OCI-LY7 (cell line): ENCODE measurements around the gene SLC29A1. TPM values are rescaled to one million over a fixed set of nuclear protein-coding genes. Genes with fewer than 3 reads are reported as not detected.

Source experiments
- BruUV-seq: library from RNA; stranded (reverse); fragments of 400-500 nt; replicated peaks from 2 replicates; lab custom pipeline; 2021; lab: Mats Ljungman, UMichigan
- CTCF ChIA-PET: fragments of 300-600 bp; sonication (Branson Sonifier 250); formaldehyde crosslinking; loops from one replicate; lab custom pipeline; 2022; ENCODE audit warnings: antibody characterized with exemption; ENCODE audit not compliant: unreplicated experiment; lab: Charles Lee
- POLR2A ChIA-PET: fragments of 300-600 bp; sonication (Branson Sonifier 250); formaldehyde crosslinking; loops from one replicate; lab custom pipeline; 2022; ENCODE audit warnings: antibody characterized with exemption; lab: Charles Lee
- DNase-seq: peaks from one replicate; pipeline ENCODE4 v3.0.0-alpha.2; 2015; ENCODE audit warnings: low spot score
- H2AFZ ChIP-seq: fragments of 200-600 bp; sonication (generic), shearing (Covaris generic); 2 replicates; pipeline ENCODE4 v1.6.1; 2014; ENCODE audit warnings: mild to moderate bottlenecking, antibody characterized with exemption, low read length, moderate library complexity
- H3K27ac ChIP-seq: fragments of 200-600 bp; sonication (generic); 2 replicates; pipeline ENCODE4 v1.5.1; 2014; ENCODE audit warnings: mixed run types, low read depth, mild to moderate bottlenecking, moderate library complexity, low read length, inconsistent platforms; ENCODE audit not compliant: poor library complexity, severe bottlenecking
- H3K36me3 ChIP-seq: fragments of 200-600 bp; sonication (generic); 2 replicates; pipeline ENCODE4 v1.6.1; 2014; ENCODE audit warnings: mild to moderate bottlenecking, antibody characterized with exemption, low read length, moderate library complexity, mixed read lengths; ENCODE audit not compliant: insufficient read depth
- H3K4me1 ChIP-seq: fragments of 200-600 bp; sonication (generic); 2 replicates; pipeline ENCODE4 v1.5.1; 2014; ENCODE audit warnings: mild to moderate bottlenecking, low read length; ENCODE audit not compliant: insufficient read depth, poor library complexity, severe bottlenecking
- H3K4me2 ChIP-seq: fragments of 200-600 bp; sonication (generic); 2 replicates; pipeline ENCODE4 v1.6.1; 2014; ENCODE audit warnings: mild to moderate bottlenecking, low read length
- H3K4me3 ChIP-seq: fragments of 200-600 bp; sonication (generic); 2 replicates; pipeline ENCODE4 v1.5.1; 2014; ENCODE audit warnings: mild to moderate bottlenecking, low read depth, low read length; ENCODE audit not compliant: poor library complexity, severe bottlenecking
- H3K79me2 ChIP-seq: fragments of 200-600 bp; sonication (generic); 2 replicates; pipeline ENCODE4 v1.6.1; 2016; ENCODE audit warnings: low read depth, mild to moderate bottlenecking, low read length, moderate library complexity, mixed read lengths; ENCODE audit not compliant: insufficient read depth
- H3K9me2 ChIP-seq: fragments of 200-600 bp; sonication (generic); 2 replicates; pipeline ENCODE4 v1.6.1; 2016; ENCODE audit warnings: mild to moderate bottlenecking, low read length, mixed read lengths; ENCODE audit not compliant: insufficient read depth
- H3K9me3 ChIP-seq: fragments of 200-600 bp; sonication (generic); 2 replicates; pipeline ENCODE4 v1.6.1; 2014; ENCODE audit warnings: mild to moderate bottlenecking, mixed run types, low read length, mixed read lengths
- H4K20me1 ChIP-seq: fragments of 200-600 bp; sonication (generic); 2 replicates; pipeline ENCODE4 v1.6.1; 2014; ENCODE audit warnings: mild to moderate bottlenecking, antibody characterized with exemption, low read length, moderate library complexity, mixed read lengths; ENCODE audit not compliant: insufficient read depth
- EZH2phosphoT487 ChIP-seq: fragments of 200-600 bp; sonication (generic); IDR thresholded peaks from 2 replicates; pipeline ENCODE4 v1.6.1; 2018; ENCODE audit warnings: low read depth, borderline replicate concordance, mild to moderate bottlenecking, mixed run types, antibody characterized with exemption, low read length, moderate library complexity, mixed read lengths
- intact Hi-C: fragments of 100-400 bp; cut with micrococcal nuclease; formaldehyde crosslinking; loops from one replicate; pipeline ENCODE4 v1.10.0; 2022; ENCODE audit not compliant: unreplicated experiment
- total RNA-seq, 2 experiments: library from RNA; depleted of rRNA in 1 of 2; stranded (reverse); fragments of >200 nt in 1 of 2; shearing (Covaris generic) in 1 of 2; gene quantifications; 2 replicates each; pipeline ENCODE4 v1.2.3, GENCODE V29; 2014 to 2022
- TF ChIP-seq, protein P1 (sequence below): fragments of 200-600 bp; sonication (generic); conservative IDR thresholded peaks from 2 replicates; pipeline ENCODE4 v1.5.1; 2014; ENCODE audit warnings: mild to moderate bottlenecking, antibody characterized with exemption, low read length, moderate library complexity, mixed read lengths

The SLC29A1 gene
- total RNA-seq, 2 experiments from 2014 or later: 52.6 to 64.6 TPM

DNA sequence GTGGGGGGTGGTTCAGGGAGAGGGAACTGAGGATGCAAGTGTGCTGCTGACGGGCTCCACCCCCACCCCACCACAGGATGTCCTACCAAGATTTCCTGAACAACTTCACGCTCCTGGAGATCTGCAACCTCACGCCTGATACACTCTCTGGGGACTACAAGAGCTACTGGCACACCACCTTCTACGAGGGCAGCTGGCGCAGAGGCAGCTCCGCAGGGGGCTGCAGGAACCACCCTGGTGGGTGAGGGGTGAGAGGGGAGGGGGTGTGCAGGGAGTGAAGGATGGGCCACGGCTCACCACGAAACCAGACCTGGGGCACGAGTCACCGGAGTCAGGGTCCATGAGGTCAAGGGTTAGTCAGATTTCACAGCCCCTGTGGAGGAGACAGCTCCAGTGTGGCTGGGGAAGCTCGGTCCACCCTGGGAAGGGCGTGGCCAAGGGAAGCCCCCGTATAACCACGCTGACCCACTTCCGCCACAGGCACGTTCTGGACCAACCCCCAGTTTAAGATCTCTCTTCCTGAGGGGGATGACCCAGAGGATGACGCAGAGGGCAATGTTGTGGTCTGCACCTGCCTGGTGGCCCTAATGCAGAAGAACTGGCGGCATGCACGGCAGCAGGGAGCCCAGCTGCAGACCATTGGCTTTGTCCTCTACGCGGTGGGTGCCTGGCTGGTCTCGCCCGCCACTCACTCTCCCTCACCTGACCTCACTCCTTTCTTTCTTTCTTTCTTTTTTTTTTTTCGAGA lies 46.5 kb upstream of the SLC29A1 start:
- ChIA-PET CTCF (no interaction called here), POLR2A (interaction anchor here (0.6 to 1.9 kb wide), 2 partner anchors 12 to 1655 kb away, joined by 5 to 6 read pairs; no protein-coding TSS in a partner anchor)
- no peaks in the 10 kb centered on the region for H3K79me2 ChIP-seq
- no peak overlapping the region for H3K4me3 ChIP-seq
- intact Hi-C loops: no loop called here
- H3K27ac ChIP-seq: no peak overlapping the region
- BruUV-seq: no TSS peak
- no peaks in the 10 kb centered on the region for H3K9me2 ChIP-seq
- TF ChIP-seq, protein P1, sequence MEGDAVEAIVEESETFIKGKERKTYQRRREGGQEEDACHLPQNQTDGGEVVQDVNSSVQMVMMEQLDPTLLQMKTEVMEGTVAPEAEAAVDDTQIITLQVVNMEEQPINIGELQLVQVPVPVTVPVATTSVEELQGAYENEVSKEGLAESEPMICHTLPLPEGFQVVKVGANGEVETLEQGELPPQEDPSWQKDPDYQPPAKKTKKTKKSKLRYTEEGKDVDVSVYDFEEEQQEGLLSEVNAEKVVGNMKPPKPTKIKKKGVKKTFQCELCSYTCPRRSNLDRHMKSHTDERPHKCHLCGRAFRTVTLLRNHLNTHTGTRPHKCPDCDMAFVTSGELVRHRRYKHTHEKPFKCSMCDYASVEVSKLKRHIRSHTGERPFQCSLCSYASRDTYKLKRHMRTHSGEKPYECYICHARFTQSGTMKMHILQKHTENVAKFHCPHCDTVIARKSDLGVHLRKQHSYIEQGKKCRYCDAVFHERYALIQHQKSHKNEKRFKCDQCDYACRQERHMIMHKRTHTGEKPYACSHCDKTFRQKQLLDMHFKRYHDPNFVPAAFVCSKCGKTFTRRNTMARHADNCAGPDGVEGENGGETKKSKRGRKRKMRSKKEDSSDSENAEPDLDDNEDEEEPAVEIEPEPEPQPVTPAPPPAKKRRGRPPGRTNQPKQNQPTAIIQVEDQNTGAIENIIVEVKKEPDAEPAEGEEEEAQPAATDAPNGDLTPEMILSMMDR: no peak
- H2AFZ ChIP-seq: no peak overlapping the region
- no peaks in the 10 kb centered on the region for H3K9me3 ChIP-seq
- no peaks in the 10 kb centered on the region for H3K4me1 ChIP-seq
- H3K36me3 ChIP-seq: no peaks in the 10 kb centered on the region
- no peak for DNase-seq
- H3K4me2 ChIP-seq: no peak overlapping the region
- no peaks in the 10 kb centered on the region for H4K20me1 ChIP-seq

- POLR2A ChIA-PET: interaction anchor here (0.5 to 1.9 kb wide), 2 partner anchors 11 to 93 kb away, joined by 3 to 5 read pairs; no protein-coding TSS in a partner anchor
Observed at GRCh38 chr6:44177691-44178423, 45.5 kb upstream of the SLC29A1 start.

More at GRCh38 chr6:44177691-44178423, 45.5 kb upstream of the SLC29A1 start:
- Histone ChIP-seq H2AFZ (no peak overlapping the region), H3K9me3 (no peaks in the 10 kb centered on the region), H3K36me3 (no peaks in the 10 kb centered on the region), H3K9me2 (no peaks in the 10 kb centered on the region), H3K4me2 (no peak overlapping the region), H3K79me2 (no peaks in the 10 kb centered on the region), H3K27ac (no peak overlapping the region), H3K4me3 (no peak overlapping the region), H4K20me1 (no peaks in the 10 kb centered on the region), H3K4me1 (no peaks in the 10 kb centered on the region)
- CTCF ChIA-PET: no interaction called here
- TF ChIP-seq, protein P1: no peak
- no peak for TF ChIP-seq EZH2phosphoT487
- intact Hi-C loops: no loop called here
- BruUV-seq: no TSS peak
- DNase-seq: no peak
